Esophagus squamous epithelium (tissue), 5 donors: Measurements from ENCODE around the gene CNTNAP2. TPM values are rescaled to one million over a fixed set of nuclear protein-coding genes. Genes with fewer than 3 reads are reported as not detected.

Experiments used
- DNase-seq: peaks from one replicate; lab custom pipeline; 2025; lab: John Stamatoyannopoulos, UW
- H3K27ac ChIP-seq, 4 donors: fragments of 200-600 bp; sonication (generic); one replicate each; pipeline ENCODE4 v1.5.1; 2016 to 2019; ENCODE audit warnings: mild to moderate bottlenecking in 1 of 4
- H3K27me3 ChIP-seq, 4 donors: fragments of 200-600 bp; sonication (generic); 1 replicate in 3 of 4; 2 replicates in 1 of 4; pipeline versions ENCODE4 v1.5.1 to v1.6.0; 2017 to 2021; ENCODE audit warnings: antibody characterized with exemption in 1 of 4
- H3K36me3 ChIP-seq, 3 donors: fragments of 200-600 bp; sonication (generic); one replicate each; pipeline ENCODE4 v1.5.1; 2016 to 2019
- H3K4me1 ChIP-seq, 3 donors: fragments of 200-600 bp; sonication (generic); one replicate each; pipeline ENCODE4 v1.5.1; 2017 to 2019
- H3K4me3 ChIP-seq, 4 donors: fragments of 200-600 bp; sonication (generic); 1 replicate in 3 of 4; 2 replicates in 1 of 4; pipeline ENCODE4 v1.5.1; 2016 to 2019; ENCODE audit warnings: mild to moderate bottlenecking in 2 of 4, moderate library complexity in 1 of 4
- H3K9me3 ChIP-seq, 3 donors: fragments of 200-600 bp; sonication (generic); one replicate each; pipeline ENCODE4 v1.5.1; 2016 to 2019
- POLR2A ChIP-seq, 4 donors: fragments of 450-650 bp; IDR thresholded peaks; one replicate each; pipeline ENCODE4 v1.6.1; 2017; ENCODE audit warnings: antibody characterized with exemption in 4 of 4, mild to moderate bottlenecking in 4 of 4, moderate library complexity in 3 of 4
- WGBS, 2 donors: methylation state at CpG; one replicate each; pipeline ENCODE4 v1.1.5; 2018; 5-methylcytosine and 5-hydroxymethylcytosine counted together
- intact Hi-C: fragments of 100-400 bp; cut with DNase I; formaldehyde crosslinking; loops from one replicate; pipeline ENCODE4 v1.15.0; 2022
- total RNA-seq, 4 donors: library from RNA; depleted of rRNA; stranded (reverse); fragments of >200 nt; gene quantifications; one replicate each; pipeline ENCODE4 v1.1.0, GENCODE V29; 2016
- TF ChIP-seq, protein P1 (sequence below), 6 experiments: fragments of 450-650 bp in 4 of 6; fragments of 200-600 bp in 2 of 6; sonication (generic) in 2 of 6; IDR thresholded peaks; one replicate each; pipeline ENCODE4 v1.5.1; 2016 to 2019; ENCODE audit warnings: antibody characterized with exemption in 6 of 6, mild to moderate bottlenecking in 4 of 6, moderate library complexity in 4 of 6
- donor health status: DM: yes; HTN: yes; CAD: no.

The CNTNAP2 gene
- total RNA-seq, 4 donors from 2014 or later = 0.95 to 2.3 (median 1.2) TPM

DNA sequence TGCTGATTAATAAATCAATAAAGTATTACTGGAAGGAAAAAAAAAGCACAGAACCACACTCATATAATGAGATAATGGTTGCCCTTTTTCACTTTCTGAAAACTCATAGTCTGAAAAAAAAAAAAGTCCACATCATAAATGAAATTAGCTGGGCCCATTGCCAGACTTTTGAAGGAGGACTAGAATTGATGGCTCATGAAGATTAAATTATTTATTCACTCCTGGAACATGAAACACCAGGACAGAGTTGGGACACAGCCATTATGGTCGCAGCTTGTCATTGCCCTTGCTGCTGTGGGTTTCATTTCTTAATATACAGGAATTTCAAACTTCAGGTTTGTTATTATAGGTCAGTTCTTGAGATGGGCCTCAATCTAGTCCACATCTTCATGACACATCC is 91.9 kb downstream of the CNTNAP2 start:
- DNase-seq = no peak
- Histone ChIP-seq H3K27ac (no peak overlapping the region), H3K4me3 (no peak overlapping the region), H3K4me1 (no peaks in the 10 kb centered on the region), H3K9me3 (no peaks in the 10 kb centered on the region), H3K36me3 (no peaks in the 10 kb centered on the region), H3K27me3 (no peaks in the 10 kb centered on the region)
- no peak for TF ChIP-seq POLR2A (IDR thresholded peaks at IDR 0.05)
- TF ChIP-seq, protein P1, sequence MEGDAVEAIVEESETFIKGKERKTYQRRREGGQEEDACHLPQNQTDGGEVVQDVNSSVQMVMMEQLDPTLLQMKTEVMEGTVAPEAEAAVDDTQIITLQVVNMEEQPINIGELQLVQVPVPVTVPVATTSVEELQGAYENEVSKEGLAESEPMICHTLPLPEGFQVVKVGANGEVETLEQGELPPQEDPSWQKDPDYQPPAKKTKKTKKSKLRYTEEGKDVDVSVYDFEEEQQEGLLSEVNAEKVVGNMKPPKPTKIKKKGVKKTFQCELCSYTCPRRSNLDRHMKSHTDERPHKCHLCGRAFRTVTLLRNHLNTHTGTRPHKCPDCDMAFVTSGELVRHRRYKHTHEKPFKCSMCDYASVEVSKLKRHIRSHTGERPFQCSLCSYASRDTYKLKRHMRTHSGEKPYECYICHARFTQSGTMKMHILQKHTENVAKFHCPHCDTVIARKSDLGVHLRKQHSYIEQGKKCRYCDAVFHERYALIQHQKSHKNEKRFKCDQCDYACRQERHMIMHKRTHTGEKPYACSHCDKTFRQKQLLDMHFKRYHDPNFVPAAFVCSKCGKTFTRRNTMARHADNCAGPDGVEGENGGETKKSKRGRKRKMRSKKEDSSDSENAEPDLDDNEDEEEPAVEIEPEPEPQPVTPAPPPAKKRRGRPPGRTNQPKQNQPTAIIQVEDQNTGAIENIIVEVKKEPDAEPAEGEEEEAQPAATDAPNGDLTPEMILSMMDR (IDR thresholded peaks at IDR 0.05) = no peak
- 36 to 48% methylated on average over 1 of the region's 1 CpG for WGBS, 2 donors
- intact Hi-C loops = no loop called here

DNA sequence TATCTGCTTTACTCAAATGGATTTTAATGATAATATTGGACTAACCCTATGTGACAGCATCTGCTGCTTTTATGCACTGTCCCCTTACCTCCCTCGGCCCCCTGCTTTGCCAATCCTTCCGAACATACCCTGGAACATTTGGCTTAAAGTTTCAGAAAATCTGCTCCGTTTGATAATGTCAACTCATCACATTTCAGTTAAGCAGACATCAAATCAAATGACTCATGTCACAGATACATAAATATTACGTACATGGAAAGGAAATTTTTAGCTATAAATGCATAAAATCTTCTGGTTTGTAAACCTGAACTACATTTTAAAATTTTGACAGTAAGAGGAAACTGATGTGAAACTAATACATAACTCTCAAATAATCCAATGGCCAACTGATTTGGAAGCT is 98.2 kb downstream of the CNTNAP2 start:
- no peak overlapping the region for H3K4me3 ChIP-seq
- TF ChIP-seq POLR2A (IDR thresholded peaks at IDR 0.05) = no peak
- TF ChIP-seq, protein P1 (IDR thresholded peaks at IDR 0.05) = no peak
- no peaks in the 10 kb centered on the region for H3K4me1 ChIP-seq
- H3K9me3 ChIP-seq = no peaks in the 10 kb centered on the region
- no peak overlapping the region for H3K27ac ChIP-seq
- no peak for DNase-seq
- H3K27me3 ChIP-seq = no peaks in the 10 kb centered on the region
- WGBS, 2 donors = 55 to 60% methylated on average over 4 of the region's 4 CpGs
- H3K36me3 ChIP-seq = no peaks in the 10 kb centered on the region
- intact Hi-C loops = no loop called here

DNA sequence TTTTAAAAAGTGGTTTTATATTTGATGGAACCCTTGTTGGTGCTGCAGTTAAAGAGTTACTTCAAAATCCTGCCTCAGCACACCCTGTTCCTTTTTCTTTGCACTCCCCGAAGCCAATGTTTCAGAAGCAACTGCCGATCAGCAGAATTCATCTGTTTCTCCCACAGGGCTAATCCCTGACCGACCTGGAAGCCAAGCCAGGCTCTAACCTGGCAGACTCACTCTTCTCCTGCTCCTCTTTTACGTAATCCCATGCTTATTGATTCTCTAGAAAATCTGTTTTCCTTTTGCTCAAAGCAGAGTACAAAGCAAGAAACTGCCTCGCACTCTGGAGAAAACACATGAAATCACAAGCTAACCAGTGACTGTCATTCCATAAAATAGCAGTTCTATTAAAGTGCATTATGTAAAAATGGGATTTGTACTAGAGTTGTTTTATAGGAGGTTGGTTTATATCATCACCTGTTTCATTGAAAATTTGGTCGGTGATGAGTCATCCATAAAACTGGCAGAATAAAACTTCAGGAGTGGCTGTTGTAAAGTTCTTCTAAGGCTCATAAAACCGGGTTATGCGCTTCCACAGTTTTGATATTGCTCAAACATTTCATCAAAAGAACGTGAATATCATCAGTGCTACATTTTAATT is 99.9 kb downstream of the CNTNAP2 start:
- H3K36me3 ChIP-seq = no peaks in the 10 kb centered on the region
- intact Hi-C loops = no loop called here
- DNase-seq = no peak
- H3K4me1 ChIP-seq = no peaks in the 10 kb centered on the region
- H3K27me3 ChIP-seq = no peaks in the 10 kb centered on the region
- no peak for TF ChIP-seq POLR2A (IDR thresholded peaks at IDR 0.05)
- TF ChIP-seq, protein P1 (IDR thresholded peaks at IDR 0.05) = no peak
- 53 to 63% methylated on average over 9 of the region's 9 CpGs for WGBS, 2 donors
- H3K4me3 ChIP-seq = no peak overlapping the region
- H3K27ac ChIP-seq = no peak overlapping the region
- H3K9me3 ChIP-seq = no peaks in the 10 kb centered on the region

GRCh38 chr7:146223851-146224250 is 107.2 kb downstream of the CNTNAP2 start:
- no peaks in the 10 kb centered on the region for H3K9me3 ChIP-seq
- intact Hi-C loops = no loop called here
- no peaks in the 10 kb centered on the region for H3K4me1 ChIP-seq
- WGBS, 2 donors = 70 to 78% methylated on average over 1 of the region's 1 CpG
- H3K36me3 ChIP-seq = no peaks in the 10 kb centered on the region
- H3K27me3 ChIP-seq = no peaks in the 10 kb centered on the region
- no peak for TF ChIP-seq POLR2A (IDR thresholded peaks at IDR 0.05)
- TF ChIP-seq, protein P1 (IDR thresholded peaks at IDR 0.05) = no peak
- H3K4me3 ChIP-seq = no peak overlapping the region
- H3K27ac ChIP-seq = no peak overlapping the region
- no peak for DNase-seq

DNA sequence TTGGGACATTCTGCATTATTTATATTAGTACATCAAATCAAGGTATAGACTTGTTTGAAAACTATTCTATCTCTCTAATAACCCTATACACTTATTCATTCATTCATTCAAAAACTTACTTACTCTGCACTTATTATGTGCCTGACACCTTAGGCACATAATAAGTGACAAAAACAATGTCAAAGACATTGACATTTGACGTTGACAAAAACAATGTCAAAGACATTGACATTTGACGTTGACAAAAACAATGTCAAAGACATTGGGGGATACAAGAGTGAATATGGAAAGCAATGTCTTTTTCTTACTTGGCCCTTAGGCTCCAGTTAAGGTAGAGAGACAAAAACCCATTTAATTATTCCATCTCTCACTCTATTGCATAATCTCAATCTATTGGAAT is 116.0 kb downstream of the CNTNAP2 start:
- H3K27ac ChIP-seq = no peak overlapping the region
- no peak for DNase-seq
- H3K36me3 ChIP-seq = no peaks in the 10 kb centered on the region
- no peak overlapping the region for H3K4me3 ChIP-seq
- no peaks in the 10 kb centered on the region for H3K4me1 ChIP-seq
- intact Hi-C loops = no loop called here
- no peaks in the 10 kb centered on the region for H3K27me3 ChIP-seq
- WGBS, 2 donors = 57 to 71% methylated on average over 2 of the region's 2 CpGs
- no peaks in the 10 kb centered on the region for H3K9me3 ChIP-seq
- no peak for TF ChIP-seq POLR2A (IDR thresholded peaks at IDR 0.05)
- TF ChIP-seq, protein P1 (IDR thresholded peaks at IDR 0.05) = no peak
